ENCODE data around the gene MRPL3.
"Not testable (repeated sequence)": the region's sequence is repeated elsewhere in the genome, so short reads cannot be mapped to it uniquely, and the experiment has no call there.

MRPL3 gene

DNA sequence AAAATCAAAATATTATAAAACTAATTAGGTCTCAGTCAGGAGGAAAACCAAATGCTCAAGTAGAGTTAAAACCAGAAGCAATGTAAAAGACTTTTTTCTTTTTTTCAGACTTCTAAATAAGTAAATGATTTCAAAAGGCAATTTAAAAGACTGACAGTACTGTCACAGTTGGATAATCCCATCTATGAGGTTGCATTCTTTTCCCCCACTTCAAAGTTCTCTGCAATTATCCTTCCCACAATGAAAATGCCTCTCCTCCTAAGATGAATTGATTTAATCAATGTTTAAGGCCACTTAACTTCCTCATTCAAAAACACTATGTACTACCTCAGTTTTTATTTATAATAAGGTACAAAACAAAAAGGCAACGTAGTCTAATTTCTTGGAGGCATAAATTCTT lies 8.1 kb downstream of the MRPL3 start:
- no peak for DNase-seq (ENCODE audit: low read depth in 2 of 2)

DNA sequence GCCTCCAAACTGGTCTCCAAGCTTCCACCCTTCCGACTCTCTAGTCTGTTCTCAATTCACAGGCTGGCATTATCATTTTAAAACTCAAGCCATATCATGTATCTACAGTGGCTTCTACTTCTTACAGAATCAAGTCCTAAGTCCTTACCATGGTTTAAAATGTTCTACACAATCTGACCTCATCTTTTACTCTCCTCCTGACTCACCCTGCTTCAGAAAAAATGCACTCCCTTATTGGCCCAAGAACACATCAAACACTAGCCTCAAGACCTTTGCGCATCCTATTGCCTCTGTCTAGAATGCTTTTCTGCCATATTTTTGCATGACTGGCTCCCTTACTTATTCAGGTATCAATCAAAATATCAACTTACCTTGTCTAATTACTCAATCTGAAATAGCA lies 11.0 kb downstream of the MRPL3 start:
- DNase-seq (ENCODE audit: low read depth in 2 of 2) = no peak

DNA sequence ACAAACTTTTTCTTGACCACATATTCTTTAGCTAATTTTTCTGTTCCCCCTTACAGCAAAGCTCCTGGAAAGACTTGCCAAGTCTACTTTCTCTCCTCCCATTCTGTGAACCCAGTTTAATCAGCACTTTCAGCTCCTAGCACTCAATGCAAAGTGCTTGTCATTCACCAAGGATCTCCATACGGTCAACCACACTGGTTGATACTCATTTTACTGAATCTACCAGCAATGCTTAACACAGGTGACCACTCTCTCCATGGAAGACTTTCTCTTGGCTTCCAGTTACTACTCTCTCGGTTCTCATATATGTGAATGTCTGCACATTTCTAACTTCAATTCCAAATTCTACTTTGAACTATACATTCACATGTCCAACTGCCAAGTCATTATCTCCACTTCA lies 11.7 kb downstream of the MRPL3 start:
- DNase-seq (ENCODE audit: low read depth in 2 of 2) = no peak

DNA sequence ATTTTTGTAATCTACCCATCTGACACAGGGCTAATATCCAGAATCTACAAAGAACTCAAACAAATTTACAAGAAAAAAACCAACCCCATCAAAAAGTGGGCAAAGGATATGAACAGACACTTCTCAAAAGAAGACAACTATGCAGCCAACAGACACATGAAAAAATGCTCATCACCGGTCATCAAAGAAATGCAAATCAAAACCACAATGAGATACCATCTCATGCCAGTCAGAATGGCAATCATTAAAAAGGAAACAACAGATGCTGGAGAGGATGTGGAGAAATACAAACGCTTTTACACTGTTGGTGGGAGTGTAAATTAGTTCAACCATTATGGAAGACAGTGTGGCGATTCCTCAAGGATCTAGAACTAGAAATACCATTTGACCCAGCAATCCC lies 16.2 kb downstream of the MRPL3 start:
- DNase-seq (ENCODE audit: low read depth in 2 of 2) = not testable (repeated sequence)

DNA sequence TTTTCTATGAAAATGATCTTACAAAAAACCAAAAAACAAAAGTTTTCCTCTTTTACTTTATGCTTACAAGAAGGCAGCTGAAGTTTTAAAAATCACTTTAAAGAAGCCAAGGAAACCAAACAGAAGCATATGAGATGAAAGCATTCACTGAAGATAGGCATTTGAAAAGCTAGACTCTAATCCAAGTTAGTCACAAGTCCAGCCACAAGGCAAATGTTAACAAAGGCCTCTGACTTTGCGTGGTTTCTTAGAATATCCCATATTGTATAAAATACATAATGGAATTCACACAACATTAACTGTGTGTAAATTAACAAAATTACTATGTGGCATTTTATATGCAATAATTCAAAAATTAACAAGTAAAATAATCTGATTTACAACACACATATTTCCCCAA lies 17.7 kb downstream of the MRPL3 start:
- no peak for DNase-seq (ENCODE audit: low read depth in 2 of 2)

DNA sequence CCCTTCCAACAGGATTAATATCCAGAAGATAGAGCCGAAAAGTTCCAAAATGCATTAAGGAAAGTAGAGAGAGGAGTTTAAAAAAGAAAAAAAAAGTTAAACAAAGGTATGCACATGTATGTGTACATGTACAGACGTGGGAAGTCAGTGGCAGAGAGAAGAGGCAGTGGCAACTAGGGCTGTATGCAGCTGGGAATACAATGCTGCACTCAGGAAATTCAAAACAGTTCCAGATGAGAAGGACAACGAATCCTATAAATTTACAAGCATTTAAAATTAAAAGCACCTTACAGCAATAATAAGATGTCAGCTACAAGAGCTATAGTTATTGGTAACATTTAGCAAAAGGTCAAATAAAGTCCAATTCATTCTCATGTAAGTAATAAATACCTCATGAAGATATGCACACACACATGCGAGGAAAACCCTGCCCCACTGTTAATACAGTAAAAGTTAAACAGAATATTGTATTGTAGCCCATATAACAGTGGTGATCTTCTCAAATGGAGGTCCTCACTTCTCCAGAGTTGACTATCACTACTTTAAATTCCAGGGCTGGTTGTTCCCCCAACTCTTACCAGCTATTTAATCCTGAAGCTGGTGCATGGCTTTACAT lies 18.2 kb downstream of the MRPL3 start:
- no peak for DNase-seq (ENCODE audit: low read depth in 2 of 2)

DNA sequence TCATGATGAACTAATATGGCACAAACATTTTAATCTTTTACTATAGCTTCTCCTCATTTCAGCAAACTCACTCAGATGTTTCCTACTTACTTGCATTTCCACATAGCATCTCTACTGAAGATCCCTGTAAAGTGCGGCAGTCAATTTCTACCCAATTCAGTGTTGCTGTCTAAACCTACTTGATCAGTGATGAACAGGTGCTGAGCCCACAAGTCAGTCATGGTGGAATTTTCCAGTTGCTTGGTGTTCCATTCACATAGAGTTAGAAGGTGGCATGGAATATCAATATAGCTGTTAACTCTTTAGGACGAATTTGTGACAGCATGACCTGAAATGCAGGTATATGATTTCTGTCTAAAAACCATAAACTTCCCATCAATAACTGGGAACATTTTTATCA lies 22.7 kb downstream of the MRPL3 start:
- no peak for DNase-seq (ENCODE audit: low read depth in 2 of 2)

DNA sequence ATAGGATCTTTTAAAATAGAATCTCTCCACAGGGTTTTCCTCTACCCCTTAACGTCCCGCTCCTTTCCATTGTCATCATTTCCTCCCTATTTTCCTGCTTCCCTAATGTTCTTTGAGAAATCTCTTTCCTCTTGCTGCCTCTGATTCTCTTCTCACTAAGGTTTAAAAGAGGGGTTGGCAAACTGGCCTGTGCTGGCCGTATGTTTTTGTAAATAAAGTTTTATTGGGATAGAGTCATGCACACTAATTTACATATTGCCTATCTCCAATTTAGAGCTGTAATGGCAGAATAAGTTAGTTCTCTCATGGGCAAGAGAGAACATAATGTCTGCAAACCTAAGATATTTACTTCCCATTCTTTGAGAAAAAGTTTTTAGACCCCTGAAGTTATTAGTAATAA lies 25.0 kb downstream of the MRPL3 start:
- DNase-seq (ENCODE audit: low read depth in 2 of 2) = no peak

DNA sequence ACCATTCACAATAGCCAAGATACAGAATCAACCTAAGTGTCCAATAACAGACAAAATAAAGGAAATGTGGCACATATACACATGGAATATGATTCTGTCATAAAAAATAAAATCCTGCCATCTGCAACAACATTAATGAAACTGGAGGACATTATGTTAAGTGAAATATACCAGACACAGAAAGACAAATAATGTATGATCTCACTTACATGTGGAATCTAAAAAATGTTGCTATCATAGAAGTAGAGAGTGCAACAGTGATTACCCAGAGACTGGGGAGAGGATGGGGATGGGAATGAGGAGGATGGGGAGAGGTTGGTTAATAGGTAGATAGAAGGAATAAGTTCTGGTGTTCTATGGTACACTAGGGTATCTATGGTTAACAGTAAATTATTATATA lies 28.7 kb downstream of the MRPL3 start:
- no peak for DNase-seq (ENCODE audit: low read depth in 2 of 2)

DNA sequence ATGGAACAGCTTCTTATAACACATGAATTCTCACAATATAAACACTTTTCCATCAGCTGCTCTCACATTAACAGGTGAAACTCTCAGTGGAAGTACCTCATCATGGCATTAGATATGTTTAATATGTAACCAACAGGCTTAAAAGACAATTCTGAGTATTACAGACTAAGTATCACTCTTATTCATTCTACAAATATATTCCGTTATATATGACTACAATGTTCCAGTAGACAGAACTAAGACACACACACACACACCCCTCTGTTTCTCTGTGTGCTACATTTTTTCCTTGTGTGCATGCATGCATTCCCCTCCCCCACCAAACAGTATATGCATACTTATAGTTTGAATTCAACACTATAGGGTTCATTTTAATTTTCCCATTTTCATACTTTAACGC lies 32.4 kb downstream of the MRPL3 start:
- DNase-seq (ENCODE audit: low read depth in 2 of 2) = no peak

DNA sequence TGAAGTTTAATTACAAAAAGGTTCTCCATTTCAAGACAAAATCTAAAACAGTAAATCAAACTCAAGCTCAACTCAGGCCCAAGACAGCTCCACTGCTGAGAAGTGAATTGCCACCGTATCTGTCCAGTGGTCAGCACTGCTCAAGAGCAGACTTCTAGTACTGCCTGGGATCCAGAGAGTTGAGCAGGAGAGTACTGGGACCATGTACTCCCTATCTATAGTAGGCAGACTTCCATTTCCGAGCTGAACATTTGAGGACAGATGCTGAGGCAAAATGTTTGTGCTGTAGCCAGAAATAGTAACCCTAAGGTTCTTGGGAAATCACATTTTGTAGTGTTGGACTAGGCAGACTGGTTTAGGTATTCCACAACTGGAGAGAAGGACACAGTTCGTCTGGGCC lies 44.1 kb downstream of the MRPL3 start:
- DNase-seq (ENCODE audit: low read depth in 2 of 2) = no peak

DNA sequence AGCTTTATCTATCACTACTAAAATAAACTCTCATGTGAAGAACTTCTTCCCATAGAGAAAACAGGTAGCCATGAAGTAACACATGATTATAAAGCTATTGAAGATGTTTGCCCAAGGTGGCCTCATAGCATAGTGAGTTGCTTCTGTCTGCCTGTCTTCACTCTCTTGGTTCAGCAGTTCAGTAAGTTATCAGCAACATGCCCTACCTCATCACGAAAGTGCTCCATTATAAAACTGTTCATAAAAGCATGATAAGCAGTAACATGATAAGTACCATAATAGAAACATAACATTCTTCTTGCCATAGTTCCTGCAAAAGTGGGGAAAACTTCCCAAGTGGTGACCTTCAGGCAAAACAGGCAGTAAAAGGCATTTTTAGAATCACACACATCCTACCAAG lies 45.6 kb downstream of the MRPL3 start:
- DNase-seq (ENCODE audit: low read depth in 2 of 2) = no peak

DNA sequence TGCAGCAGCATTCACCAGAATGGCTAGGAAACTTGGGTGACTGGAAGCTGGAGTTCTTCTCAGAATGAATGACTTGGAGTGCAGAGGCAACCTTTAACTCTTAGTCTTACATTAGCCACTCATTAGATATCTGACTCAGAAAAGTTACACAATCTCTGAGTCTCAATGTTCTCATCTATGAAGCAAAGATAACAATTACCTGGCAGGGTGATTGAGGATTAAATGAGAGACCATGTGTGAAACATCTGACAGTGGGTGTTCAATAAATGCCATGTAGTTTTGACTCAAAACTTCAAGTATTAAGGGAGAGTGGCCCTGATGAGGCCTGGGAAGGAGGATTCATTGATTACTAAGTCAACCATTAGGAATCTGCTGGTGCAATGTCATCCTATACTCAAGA lies 48.3 kb downstream of the MRPL3 start:
- DNase-seq (ENCODE audit: low read depth in 2 of 2) = no peak

DNA sequence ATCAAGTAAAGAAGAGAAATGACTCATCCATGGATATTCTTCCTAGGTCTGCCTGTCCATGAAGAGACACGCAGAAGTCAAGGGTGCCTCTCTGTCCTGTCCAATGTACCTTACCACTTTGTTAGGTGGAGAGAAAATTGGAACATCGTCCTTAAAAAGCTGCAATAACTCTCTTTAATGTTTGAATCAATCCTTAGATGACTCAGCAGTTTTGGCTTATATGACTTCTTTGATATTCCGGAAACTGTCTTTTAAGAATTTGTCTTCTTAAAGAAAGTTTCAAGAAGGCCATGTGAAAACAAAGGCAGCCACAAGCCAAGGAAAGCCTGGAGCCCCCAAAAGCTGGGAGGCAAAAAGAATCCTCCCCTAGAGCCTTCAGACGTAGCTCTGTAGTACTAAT lies 49.2 kb downstream of the MRPL3 start:
- DNase-seq (ENCODE audit: low read depth in 2 of 2) = no peak

DNA sequence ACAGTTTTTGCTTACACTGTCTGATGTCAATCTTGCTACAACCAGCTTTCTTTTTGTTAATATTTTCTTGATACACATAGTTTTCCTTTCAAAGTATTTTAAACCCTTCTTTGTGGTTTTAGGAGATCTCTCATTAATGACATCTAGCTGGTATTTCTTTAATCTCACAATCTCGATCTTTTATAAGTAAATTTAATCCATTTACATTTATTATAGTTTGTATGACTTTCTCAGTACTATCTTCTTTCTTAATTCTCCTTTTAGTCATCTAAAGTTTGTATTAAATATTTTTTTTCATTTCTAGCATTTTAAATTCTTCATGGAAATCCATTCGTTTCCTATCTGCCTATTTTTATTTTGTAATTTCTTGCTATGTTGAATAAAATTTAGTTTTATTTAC lies 55.4 kb downstream of the MRPL3 start:
- no peak for DNase-seq (ENCODE audit: low read depth in 2 of 2)

DNA sequence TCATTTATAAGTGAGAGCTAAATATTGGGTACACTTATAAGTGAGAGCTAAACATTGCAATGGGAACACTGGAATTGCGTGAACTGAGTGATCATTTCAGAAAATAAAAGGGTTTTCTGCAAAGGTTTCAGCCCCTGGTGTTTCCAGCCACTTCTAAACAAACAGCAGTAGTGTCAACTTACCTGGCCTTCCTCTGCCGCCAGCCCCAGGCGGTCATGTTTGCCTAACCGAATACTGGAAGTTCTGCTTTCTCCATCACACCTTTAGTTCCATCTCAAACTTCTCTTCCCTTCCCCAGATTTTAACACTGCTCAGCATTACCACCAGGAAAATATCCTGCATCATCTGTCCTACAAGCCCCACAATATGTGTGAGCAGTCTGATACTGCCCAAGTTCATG lies 58.6 kb downstream of the MRPL3 start:
- DNase-seq (ENCODE audit: low read depth in 2 of 2) = no peak

DNA sequence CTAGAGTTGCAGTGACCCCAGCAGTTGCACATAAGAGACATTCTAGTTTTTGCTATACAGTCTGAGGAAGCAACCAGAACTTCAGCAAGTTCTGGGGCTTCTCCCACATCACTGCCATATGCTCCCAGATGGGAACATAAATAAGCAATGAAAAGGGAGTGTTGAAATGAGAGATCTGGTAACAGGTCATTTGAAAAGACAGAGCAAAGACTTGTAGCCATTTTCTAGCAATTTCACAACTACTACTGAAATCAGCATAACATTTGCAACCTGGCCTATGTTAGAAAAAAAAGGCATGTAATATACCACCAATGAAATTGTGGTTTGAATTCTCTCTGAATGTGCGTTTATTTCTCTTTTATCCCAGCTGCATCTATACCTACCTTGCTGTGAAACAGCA lies 63.7 kb downstream of the MRPL3 start:
- no peak for DNase-seq (ENCODE audit: low read depth in 2 of 2)

DNA sequence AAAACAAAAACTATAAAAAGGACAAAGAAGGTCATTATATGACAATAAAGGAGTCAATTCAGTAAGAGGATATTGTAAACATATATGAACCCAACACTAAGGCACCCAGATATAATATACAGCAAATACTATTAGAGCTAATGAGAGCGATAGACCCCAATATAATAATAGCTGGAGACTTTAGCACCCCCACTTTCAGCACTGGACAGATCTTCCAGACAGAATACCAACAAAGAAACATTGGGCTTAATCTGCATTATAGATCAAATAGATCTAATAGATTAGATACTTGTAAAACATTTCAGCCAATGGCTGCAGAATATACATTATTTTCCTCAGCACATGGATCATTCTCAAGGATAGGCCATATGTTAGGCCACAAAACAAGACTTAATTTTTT lies 67.8 kb downstream of the MRPL3 start:
- no peak for DNase-seq (ENCODE audit: low read depth in 2 of 2)

DNA sequence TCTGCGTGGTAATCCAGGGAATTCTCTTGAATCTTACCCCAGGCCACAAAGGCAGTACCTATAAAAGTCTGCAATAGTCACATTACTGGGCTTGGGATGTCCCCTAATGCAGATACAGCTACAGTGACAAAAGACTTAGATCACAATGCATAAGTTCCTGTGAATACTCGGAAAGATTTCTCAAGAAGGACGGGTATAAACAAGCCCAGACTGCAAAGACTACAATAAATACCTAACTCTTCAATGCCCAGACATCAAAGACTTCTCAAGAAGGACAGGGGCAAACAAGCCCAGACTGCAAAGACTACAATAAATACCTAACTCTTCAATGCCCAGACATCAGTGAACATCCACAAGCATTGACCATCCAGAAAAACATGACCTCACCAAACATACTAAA lies 70.3 kb downstream of the MRPL3 start:
- no peak for DNase-seq (ENCODE audit: low read depth in 2 of 2)

DNA sequence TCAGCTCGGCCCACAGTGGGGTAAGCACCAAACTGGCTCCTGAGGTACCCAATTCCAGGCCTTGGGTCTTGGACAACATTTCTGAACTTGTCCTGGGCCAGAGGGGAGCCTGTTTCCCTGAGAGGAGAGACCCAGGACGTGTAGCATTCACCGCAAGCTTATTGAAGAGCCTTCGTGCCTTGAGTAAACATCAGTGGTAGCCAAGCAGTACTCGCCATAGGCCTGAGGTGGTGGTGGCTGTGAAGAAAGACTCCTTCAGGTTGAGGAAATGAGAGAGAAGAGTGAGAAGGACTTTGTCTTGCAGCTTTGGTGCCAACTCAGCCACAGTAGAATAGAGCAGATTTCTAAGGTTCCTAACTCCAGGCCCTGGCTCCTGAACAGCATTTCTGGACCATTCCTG lies 71.0 kb downstream of the MRPL3 start:
- DNase-seq (ENCODE audit: low read depth in 2 of 2) = no peak

DNA sequence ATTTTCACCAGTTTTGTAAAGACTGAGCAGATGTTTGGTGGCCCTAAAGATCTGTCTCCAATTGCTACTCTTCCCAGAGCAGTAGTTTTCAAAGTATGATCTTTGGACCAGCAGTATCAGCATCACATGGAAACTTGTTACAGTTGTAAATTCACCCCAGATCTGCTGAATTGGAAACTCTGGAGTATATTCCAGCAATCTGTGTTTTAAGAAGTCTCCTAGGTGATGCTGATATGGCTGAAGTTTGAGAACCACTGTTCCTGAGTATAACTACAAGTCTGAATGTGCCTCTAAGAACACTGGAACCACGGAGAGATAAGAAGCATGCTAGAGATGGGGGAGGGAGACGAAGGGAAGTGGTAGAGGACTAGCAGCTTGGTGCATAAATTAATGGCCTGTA lies 75.5 kb downstream of the MRPL3 start:
- no peak for DNase-seq (ENCODE audit: low read depth in 2 of 2)

DNA sequence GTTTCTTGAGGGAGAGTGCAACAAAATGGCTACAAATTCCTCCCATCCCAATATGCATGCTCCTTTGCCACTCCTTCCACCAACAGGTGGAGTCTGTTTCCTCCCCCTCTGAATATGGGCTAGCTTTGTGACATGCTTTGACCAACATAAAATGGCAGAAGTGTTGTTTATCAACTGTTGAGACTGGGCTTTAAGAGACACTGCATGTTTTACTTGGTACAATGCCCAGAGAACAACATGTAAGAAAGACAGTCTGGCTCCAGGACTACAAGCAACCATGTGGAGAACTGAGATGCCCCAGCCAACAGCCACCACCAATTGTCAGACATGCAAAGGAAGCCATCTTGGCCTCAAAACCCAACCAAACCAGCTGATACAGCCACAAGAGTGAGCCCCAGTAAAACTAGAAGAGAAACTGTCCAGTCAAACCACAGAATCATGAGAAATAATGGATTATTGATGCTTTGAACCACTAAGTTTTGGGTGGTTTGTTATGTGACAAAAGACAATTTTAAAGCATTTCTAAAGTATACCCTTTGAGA lies 80.7 kb downstream of the MRPL3 start:
- DNase-seq (ENCODE audit: low read depth in 2 of 2) = no peak

DNA sequence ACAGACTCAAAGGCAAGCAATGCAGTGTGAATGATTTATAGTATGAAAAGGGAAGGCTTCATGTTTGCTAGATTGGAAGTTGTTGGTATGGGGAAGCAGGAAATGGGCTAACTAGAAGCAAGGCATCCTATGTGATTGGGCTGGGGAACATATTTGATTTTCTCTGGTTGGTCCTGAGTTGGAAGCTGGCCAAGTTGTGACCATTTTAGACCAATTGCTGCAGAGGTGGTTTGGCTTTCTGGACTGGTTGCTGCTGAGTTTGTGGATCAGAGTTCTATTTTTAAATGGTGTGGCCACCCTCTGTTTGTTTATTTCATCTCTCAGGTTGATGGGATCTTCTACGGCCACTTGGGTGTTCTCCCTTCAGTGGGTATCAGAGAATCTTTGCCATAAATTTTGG lies 81.5 kb downstream of the MRPL3 start:
- no peak for DNase-seq (ENCODE audit: low read depth in 2 of 2)

DNA sequence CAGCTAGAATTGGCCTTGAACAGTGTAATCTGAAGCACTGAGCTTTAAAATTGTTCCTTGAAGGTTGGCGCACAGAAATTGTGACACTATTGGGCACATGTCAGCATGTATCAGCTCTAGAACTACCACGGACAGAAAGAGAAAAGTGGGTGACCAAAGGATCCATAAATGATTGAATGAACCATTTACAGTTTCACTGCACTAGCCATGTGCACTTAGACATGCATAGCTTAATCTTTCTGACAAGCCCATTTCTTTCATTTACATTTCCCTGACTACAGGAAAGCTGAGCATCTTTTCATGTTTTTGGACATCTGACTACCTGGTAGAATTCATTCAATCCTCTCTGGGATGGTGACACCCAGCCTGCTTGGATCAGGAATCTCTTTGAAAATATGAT lies 85.0 kb downstream of the MRPL3 start:
- DNase-seq (ENCODE audit: low read depth in 2 of 2) = no peak
